K562 (cell line): ENCODE results near the gene PLCB4. TPM values are rescaled to one million over a fixed set of nuclear protein-coding genes. Genes with fewer than 3 reads are reported as not detected.

Source experiments
- ATAC-seq: fragments of 200-7000 bp; cut with Tn5 transposase; 3 replicates; pipeline ENCODE4 v1.9.1; 2020; ENCODE audit warnings: moderate library complexity
- BruUV-seq: library from RNA; stranded (reverse); fragments of 400-500 nt; replicated peaks from 2 replicates; lab custom pipeline; 2021; lab: Mats Ljungman, UMichigan
- CTCF ChIA-PET: fragments of 300-600 bp; formaldehyde crosslinking; extraction: SDS; loops from one replicate; lab custom pipeline; 2021; ENCODE audit warnings: low intra/inter-chr PET ratio; lab: Yijun Ruan, JAX
- POLR2A ChIA-PET: fragments of 300-600, 350-650 bp; sonication (Branson Sonifier 250); formaldehyde crosslinking; extraction: SDS; loops from one replicate; lab custom pipeline; 2021; ENCODE audit warnings: antibody characterized with exemption, inconsistent platforms; lab: Yijun Ruan, JAX
- DNase-seq, 4 experiments: peaks; one replicate each; pipeline versions ENCODE4 v3.0.0 to v3.0.0-alpha.2; 2011 to 2018; ENCODE audit warnings: low spot score in 3 of 4, mixed read lengths in 3 of 4; ENCODE audit errors: extremely low read depth in 1 of 4
- FAIRE-seq: peaks from 2 replicates; lab custom pipeline; 2011; peaks lifted over from hg19 to GRCh38; lab: Jason Lieb, UNC
- H2AFZ ChIP-seq: 2 replicates; pipeline ENCODE4 v1.6.0; 2011; ENCODE audit warnings: low read depth, low read length, control low read depth, inconsistent platforms
- H3K27ac ChIP-seq: fragments of 200-600 bp; 3 replicates; pipeline ENCODE4 v1.8.0; 2011; ENCODE audit warnings: low read depth, mild to moderate bottlenecking, control low read depth, inconsistent platforms, low read length, moderate library complexity, mixed read lengths; ENCODE audit errors: extremely low read depth
- H3K27me3 ChIP-seq, 2 experiments: fragments of 300-600 bp in 1 of 2; 2 replicates in 1 of 2; 3 replicates in 1 of 2; pipeline versions ENCODE4 v1.6.0 to v1.8.0; 2011; ENCODE audit warnings: inconsistent platforms in 2 of 2, low read length in 2 of 2, mild to moderate bottlenecking in 1 of 2, mixed read lengths in 1 of 2, moderate library complexity in 1 of 2; ENCODE audit not compliant: control insufficient read depth in 2 of 2, insufficient read depth in 2 of 2
- H3K36me3 ChIP-seq: fragments of 300-600 bp; 3 replicates; pipeline ENCODE4 v1.8.0; 2011; ENCODE audit warnings: mild to moderate bottlenecking, low read length, inconsistent platforms; ENCODE audit not compliant: control insufficient read depth, insufficient read depth
- H3K4me1 ChIP-seq, 2 experiments: fragments of 200-600 bp in 1 of 2; replicated peaks in 1 of 2; 2 replicates in 1 of 2; 3 replicates in 1 of 2; pipeline versions ENCODE4 v1.5.1 to v1.8.0; 2011; ENCODE audit warnings: inconsistent platforms in 2 of 2, low read length in 2 of 2, mild to moderate bottlenecking in 1 of 2, mixed read lengths in 1 of 2, moderate library complexity in 1 of 2; ENCODE audit not compliant: control insufficient read depth in 2 of 2, insufficient read depth in 2 of 2
- H3K4me2 ChIP-seq: 2 replicates; pipeline ENCODE4 v1.6.1; 2011; ENCODE audit warnings: low read length, control low read depth, inconsistent platforms, mixed read lengths; ENCODE audit not compliant: insufficient read depth
- H3K4me3 ChIP-seq: fragments of 200-600 bp; sonication (generic), shearing (Covaris generic); 2 replicates; pipeline ENCODE4 v1.5.1; 2016; ENCODE audit warnings: control low read depth, inconsistent platforms
- H3K79me2 ChIP-seq: fragments of 200-600 bp; 3 replicates; pipeline ENCODE4 v1.8.0; 2011; ENCODE audit warnings: low read length, inconsistent platforms; ENCODE audit not compliant: control insufficient read depth, insufficient read depth
- H3K9ac ChIP-seq, 2 experiments: 2 replicates each; pipeline versions ENCODE4 v1.6.0 to v1.6.1; 2011; ENCODE audit warnings: low read depth in 2 of 2, low read length in 2 of 2, control low read depth in 1 of 2, inconsistent platforms in 1 of 2, mild to moderate bottlenecking in 1 of 2, mixed read lengths in 1 of 2; ENCODE audit not compliant: insufficient read depth in 1 of 2
- H3K9me1 ChIP-seq: one replicate; pipeline ENCODE4 v1.6.0; 2011; ENCODE audit warnings: inconsistent platforms, mild to moderate bottlenecking, low read length, moderate library complexity; ENCODE audit not compliant: control insufficient read depth, insufficient read depth
- H3K9me3 ChIP-seq: replicated peaks from 2 replicates; pipeline ENCODE4 v1.5.1; 2011; ENCODE audit warnings: low read depth, low read length, inconsistent platforms; ENCODE audit not compliant: control insufficient read depth, insufficient read depth
- H4K20me1 ChIP-seq: replicated peaks from 2 replicates; pipeline ENCODE4 v1.6.1; 2011; ENCODE audit warnings: low read length, inconsistent platforms, mixed read lengths; ENCODE audit not compliant: control insufficient read depth, insufficient read depth
- COPS2 ChIP-seq: fragments of 450-650 bp; conservative IDR thresholded peaks from 2 replicates; pipeline ENCODE4 v1.6.1; 2016; ENCODE audit warnings: mild to moderate bottlenecking, moderate library complexity
- CREB3L1 ChIP-seq: fragments of 450-650 bp; IDR thresholded peaks from 2 replicates; pipeline ENCODE4 v1.6.1; 2014; ENCODE audit warnings: low read depth, mild to moderate bottlenecking, moderate library complexity, borderline replicate concordance
- HDGF ChIP-seq: fragments of 450-650 bp; IDR thresholded peaks from 2 replicates; pipeline ENCODE4 v1.6.1; 2016
- KLF1 ChIP-seq: fragments of 450-650 bp; IDR thresholded peaks from 2 replicates; pipeline ENCODE4 v1.6.1; 2016; ENCODE audit warnings: missing genetic modification characterization, missing compliant biosample characterization
- MYNN ChIP-seq, 2 experiments: sonication (generic); formaldehyde crosslinking in 1 of 2; IDR thresholded peaks; 2 replicates each; pipeline versions ENCODE4 v1.5.0 to v1.6.1; 2016 to 2020; ENCODE audit warnings: antibody characterized with exemption in 1 of 2, missing genetic modification reagents in 1 of 2
- POU5F1 ChIP-seq: fragments of 150-350 bp; IDR thresholded peaks from 2 replicates; pipeline ENCODE4 v1.6.1; 2014; ENCODE audit warnings: borderline replicate concordance, low read length, low read depth, mild to moderate bottlenecking; ENCODE audit not compliant: partially characterized antibody
- THRB ChIP-seq: fragments of 450-650 bp; formaldehyde crosslinking; conservative IDR thresholded peaks from 2 replicates; pipeline ENCODE4 v1.4.0; 2022; ENCODE audit warnings: mild to moderate bottlenecking, missing genetic modification characterization
- ZBTB11 ChIP-seq, 3 experiments: fragments of 200-800 bp in 1 of 3; fragments of 250-450 bp in 1 of 3; fragments of 450-650 bp in 1 of 3; sonication (Bioruptor Pico) in 1 of 3; sonication (Bioruptor generic) in 1 of 3; formaldehyde crosslinking in 1 of 3; IDR thresholded peaks; 2 replicates each; pipeline versions ENCODE4 v1.6.1 to v1.8.0; 2016 to 2022; ENCODE audit warnings: mild to moderate bottlenecking in 2 of 3, missing genetic modification characterization in 2 of 3, missing compliant biosample characterization in 1 of 3, moderate library complexity in 1 of 3
- ZBTB5 ChIP-seq: fragments of 450-650 bp; IDR thresholded peaks from 2 replicates; pipeline ENCODE4 v1.6.1; 2017; ENCODE audit warnings: antibody characterized with exemption
- ZC3H11A ChIP-seq: IDR thresholded peaks from 2 replicates; pipeline ENCODE4 v1.6.1; 2012; ENCODE audit warnings: low read depth, low read length, improper control_type of control experiment
- ZNF3 ChIP-seq: fragments of 250-450 bp; sonication (Bioruptor Pico); IDR thresholded peaks from 2 replicates; pipeline ENCODE4 v1.5.0; 2021; ENCODE audit warnings: mild to moderate bottlenecking, moderate library complexity
- WGBS: fragments of 100-300 bp; shearing (Covaris generic); methylation state at CpG from one replicate; pipeline ENCODE4 v1.1.6; 2016; ENCODE audit warnings: low coverage, mixed read lengths; ENCODE audit not compliant: insufficient coverage; ENCODE audit errors: missing lambda C conversion rate; 5-methylcytosine and 5-hydroxymethylcytosine counted together
- in situ Hi-C: fragments of 300-500 bp; cut with MboI; formaldehyde crosslinking; loops from 4 replicates; pipeline ENCODE4 v1.15.0; 2018; ENCODE audit warnings: inconsistent platforms, mixed read lengths
- intact Hi-C: fragments of 100-400 bp; cut with micrococcal nuclease; formaldehyde crosslinking; loops from 2 replicates; pipeline ENCODE4 v1.14.2; 2022
- polyA plus RNA-seq, 8 experiments: library from polyadenylated mRNA; depleted of rRNA in 4 of 8; stranded (reverse) in 5 of 8; unstranded in 3 of 8; fragments of >200 nt; fragmentation: Nextera tagmentation in 2 of 8; fragmentation: Illumina TruSeq in 1 of 8; extraction: Ambion mirVana in 2 of 8; extraction: Trizol in 1 of 8; gene quantifications; 2 replicates each; pipeline versions ENCODE4 v1.2.1 to v1.2.3, GENCODE V29; 2011 to 2014; ENCODE audit warnings: inconsistent platforms in 1 of 8, missing spikeins in 1 of 8
- total RNA-seq, 7 experiments: library from RNA; depleted of rRNA in 6 of 7; stranded (reverse); fragments of >200 nt in 6 of 7; fragmentation: Illumina TruSeq in 2 of 7; extraction: Trizol in 2 of 7; gene quantifications; 2 replicates each; pipeline versions ENCODE4 v1.2.1 to v1.2.3, GENCODE V29; 2011 to 2021; ENCODE audit warnings: low replicate concordance in 1 of 7

PLCB4 gene
- total and polyA plus RNA-seq, 9 of the 15 experiments (the other 6 are each of a cell fraction or from before 2014, with no cell fraction given) = 0.20 to 2.9 (median 0.52) TPM

- in situ Hi-C loops = no loop called here
- Histone ChIP-seq H3K27me3 (peaks cover 0 to 18% of the 10 kb centered on the region in 2 experiments; a peak in 2 of 5 replicates), H3K9me3 (no peaks in the 10 kb centered on the region), H3K4me3 (no peak overlapping the region), H2AFZ (no peak overlapping the region), H3K79me2 (no peaks in the 10 kb centered on the region), H3K27ac (no peak overlapping the region), H4K20me1 (no peaks in the 10 kb centered on the region), H3K9ac (no peak overlapping the region), H3K4me2 (no peak overlapping the region), H3K4me1 (no peaks in the 10 kb centered on the region), H3K36me3 (no peaks in the 10 kb centered on the region), H3K9me1 (no peaks in the 10 kb centered on the region)
- BruUV-seq = no TSS peak
- ATAC-seq (no peak), FAIRE-seq (no peak), DNase-seq (no peak)
- intact Hi-C loops = no loop called here
- ChIA-PET CTCF (no interaction called here), POLR2A (interaction anchor here (0.8 kb wide), 1 partner anchor 11 kb away, joined by 3 read pairs; no protein-coding TSS in a partner anchor)
- 0% methylated on average over 14 of the region's 34 CpGs for whole genome bisulfite sequencing
- TF ChIP-seq KLF1 (tag) (no peak), ZBTB11 (CRISPR knock-in tag; IDR thresholded peaks at IDR 0.05) (no peak), THRB (CRISPR knock-in tag) (no peak), MYNN (IDR thresholded peaks at IDR 0.05) (no peak), MYNN (CRISPR knock-in tag; IDR thresholded peaks at IDR 0.05) (no peak), CREB3L1 (no peak), POU5F1 (no peak), ZBTB5 (no peak), ZC3H11A (no peak), COPS2 (no peak), ZNF3 (CRISPR knock-in tag) (no peak), HDGF (no peak)
Observed at GRCh38 chr20:9506280-9506821, 437.5 kb downstream of the PLCB4 start.
